ENCODE results near the gene ZNF768.

ZNF768 gene

GRCh38 chr16:30521873-30522641 is 4.3 kb downstream of the ZNF768 start:
- TF ChIP-seq, protein P1, sequence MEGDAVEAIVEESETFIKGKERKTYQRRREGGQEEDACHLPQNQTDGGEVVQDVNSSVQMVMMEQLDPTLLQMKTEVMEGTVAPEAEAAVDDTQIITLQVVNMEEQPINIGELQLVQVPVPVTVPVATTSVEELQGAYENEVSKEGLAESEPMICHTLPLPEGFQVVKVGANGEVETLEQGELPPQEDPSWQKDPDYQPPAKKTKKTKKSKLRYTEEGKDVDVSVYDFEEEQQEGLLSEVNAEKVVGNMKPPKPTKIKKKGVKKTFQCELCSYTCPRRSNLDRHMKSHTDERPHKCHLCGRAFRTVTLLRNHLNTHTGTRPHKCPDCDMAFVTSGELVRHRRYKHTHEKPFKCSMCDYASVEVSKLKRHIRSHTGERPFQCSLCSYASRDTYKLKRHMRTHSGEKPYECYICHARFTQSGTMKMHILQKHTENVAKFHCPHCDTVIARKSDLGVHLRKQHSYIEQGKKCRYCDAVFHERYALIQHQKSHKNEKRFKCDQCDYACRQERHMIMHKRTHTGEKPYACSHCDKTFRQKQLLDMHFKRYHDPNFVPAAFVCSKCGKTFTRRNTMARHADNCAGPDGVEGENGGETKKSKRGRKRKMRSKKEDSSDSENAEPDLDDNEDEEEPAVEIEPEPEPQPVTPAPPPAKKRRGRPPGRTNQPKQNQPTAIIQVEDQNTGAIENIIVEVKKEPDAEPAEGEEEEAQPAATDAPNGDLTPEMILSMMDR (IDR thresholded peaks at IDR 0.05; ENCODE audit: low read depth, low read length) = no peak
- no peak overlapping the region for H3K4me3 ChIP-seq (ENCODE audit: low read depth, low read length)

DNA sequence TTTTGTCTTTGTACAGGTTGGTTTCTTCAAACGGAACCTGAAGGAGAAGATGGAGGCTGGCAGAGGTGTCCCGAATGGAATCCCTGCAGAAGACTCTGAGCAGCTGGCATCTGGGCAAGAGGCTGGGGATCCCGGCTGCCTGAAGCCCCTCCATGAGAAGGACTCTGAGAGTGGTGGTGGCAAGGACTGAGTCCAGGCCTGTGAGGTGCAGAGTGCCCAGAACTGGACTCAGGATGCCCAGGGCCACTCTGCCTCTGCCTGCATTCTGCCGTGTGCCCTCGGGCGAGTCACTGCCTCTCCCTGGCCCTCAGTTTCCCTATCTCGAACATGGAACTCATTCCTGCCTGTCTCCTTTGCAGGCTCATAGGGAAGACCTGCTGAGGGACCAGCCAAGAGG is 4.9 kb downstream of the ZNF768 start:
- H3K4me3 ChIP-seq (ENCODE audit: low read depth, low read length) = no peak overlapping the region
- TF ChIP-seq, protein P1 (IDR thresholded peaks at IDR 0.05; ENCODE audit: low read depth, low read length) = no peak

- TF ChIP-seq, protein P1 (IDR thresholded peaks at IDR 0.05; ENCODE audit: low read depth, low read length) = no peak
Observed at GRCh38 chr16:30519120-30520049, 7.0 kb downstream of the ZNF768 start.

DNA sequence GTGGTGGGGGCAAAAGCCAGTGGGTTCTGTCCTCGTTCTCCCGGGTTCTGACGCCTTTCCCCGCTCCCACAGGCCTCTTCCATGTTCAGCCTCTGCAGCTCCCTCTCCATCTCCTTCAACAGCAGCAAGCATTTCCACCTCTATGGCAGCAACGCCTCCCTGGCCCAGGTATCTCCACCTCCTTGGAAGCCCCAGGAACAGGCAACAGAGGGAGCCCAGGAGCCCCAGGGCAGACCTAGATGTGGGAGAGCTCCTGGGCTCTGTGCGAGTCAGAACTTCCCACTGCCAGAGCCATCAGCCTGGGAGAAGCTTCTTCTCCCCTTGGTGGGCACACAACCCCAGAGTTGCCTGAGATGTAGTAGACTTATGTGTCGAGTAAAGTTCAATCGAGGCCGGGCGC is 7.8 kb downstream of the ZNF768 start:
- no peak overlapping the region for H3K4me3 ChIP-seq (ENCODE audit: low read depth, low read length)
- TF ChIP-seq, protein P1 (IDR thresholded peaks at IDR 0.05; ENCODE audit: low read depth, low read length) = no peak

More at GRCh38 chr16:30519120-30520049, 7.0 kb downstream of the ZNF768 start:
- H3K4me3 ChIP-seq (ENCODE audit: low read depth, low read length) = no peak overlapping the region

DNA sequence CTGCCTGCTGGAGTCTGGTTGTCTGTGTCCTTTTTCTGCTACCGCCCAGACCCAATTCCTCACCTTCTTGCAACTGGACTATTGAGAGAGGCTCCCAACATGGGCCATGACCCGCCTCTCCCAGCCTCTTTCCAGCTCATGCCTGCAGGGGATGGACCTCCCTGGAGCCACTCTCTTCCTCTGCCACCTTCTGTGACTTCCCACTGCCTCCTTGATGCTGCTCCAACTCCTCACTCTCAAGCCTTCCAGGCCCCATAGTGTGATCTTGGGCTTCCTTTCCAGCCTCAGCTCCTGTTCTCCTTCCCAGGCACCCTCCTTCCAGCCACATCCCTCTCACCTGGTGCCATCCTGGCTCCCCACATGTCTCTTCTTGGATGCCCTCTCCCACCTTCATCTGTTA is 11.1 kb downstream of the ZNF768 start:
- TF ChIP-seq, protein P1 (IDR thresholded peaks at IDR 0.05; ENCODE audit: low read depth, low read length) = no peak
- H3K4me3 ChIP-seq (ENCODE audit: low read depth, low read length) = no peak overlapping the region

DNA sequence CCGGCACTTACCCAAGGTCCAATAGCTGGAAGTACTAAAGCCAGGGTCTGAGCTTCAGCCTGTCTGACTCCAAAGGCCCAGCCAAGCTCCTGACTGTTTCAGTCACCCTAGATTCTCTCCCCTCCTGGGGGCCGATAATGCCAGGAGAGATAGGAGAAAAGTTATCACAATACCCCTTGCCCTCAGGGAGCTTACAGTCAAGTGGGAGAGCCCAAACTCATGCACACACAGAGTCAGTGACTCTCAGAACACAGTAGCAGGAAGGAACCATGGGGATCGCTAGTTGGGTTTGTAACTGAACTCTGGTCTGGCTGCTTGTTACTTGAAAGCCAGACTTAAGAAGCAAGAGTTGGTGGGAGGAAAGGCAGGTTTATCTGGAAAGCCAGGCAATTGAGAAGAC is 14.9 kb downstream of the ZNF768 start:
- no peak overlapping the region for H3K4me3 ChIP-seq (ENCODE audit: low read depth, low read length)
- TF ChIP-seq, protein P1 (IDR thresholded peaks at IDR 0.05; ENCODE audit: low read depth, low read length) = no peak
